Heart left ventricle (tissue), 16 donors: ENCODE measurements around the gene RNF13. TPM values are rescaled to one million over a fixed set of nuclear protein-coding genes. Genes with fewer than 3 reads are reported as not detected.

ENCODE experiments used
- ATAC-seq, 4 donors: fragments of 200-7000 bp; cut with Tn5 transposase; one replicate each; pipeline ENCODE4 v1.9.1; 2020 to 2022; ENCODE audit warnings: moderate library complexity in 4 of 4, mild to moderate bottlenecking in 3 of 4, moderate number of reproducible peaks in 1 of 4
- DNase-seq, 5 donors: peaks; one replicate each; pipeline ENCODE4 v3.0.0-alpha.2; 2020
- H3K27ac ChIP-seq, 12 donors: fragments of 200-600 bp; sonication (generic) in 4 of 12; one replicate each; pipeline versions ENCODE4 v1.5.0 to v1.8.0; 2016 to 2022; ENCODE audit warnings: mild to moderate bottlenecking in 2 of 12
- H3K27me3 ChIP-seq, 9 donors: fragments of 200-600 bp; sonication (generic) in 2 of 9; one replicate each; pipeline versions ENCODE4 v1.5.1 to v1.8.0; 2016 to 2022; ENCODE audit warnings: mild to moderate bottlenecking in 3 of 9
- H3K36me3 ChIP-seq, 9 donors: fragments of 200-600 bp; sonication (generic) in 2 of 9; one replicate each; pipeline versions ENCODE4 v1.5.0 to v1.8.0; 2018 to 2022; ENCODE audit warnings: mild to moderate bottlenecking in 2 of 9
- H3K4me1 ChIP-seq, 12 donors: fragments of 200-600 bp; sonication (generic) in 4 of 12; one replicate each; pipeline versions ENCODE4 v1.5.0 to v1.8.0; 2016 to 2022; ENCODE audit warnings: mild to moderate bottlenecking in 3 of 12
- H3K4me3 ChIP-seq, 12 donors: fragments of 200-600 bp; sonication (generic) in 4 of 12; one replicate each; pipeline versions ENCODE4 v1.5.0 to v1.8.0; 2017 to 2022; ENCODE audit warnings: mild to moderate bottlenecking in 9 of 12, moderate library complexity in 4 of 12
- H3K9me3 ChIP-seq, 12 donors: fragments of 200-600 bp; sonication (generic) in 4 of 12; one replicate each; pipeline versions ENCODE4 v1.5.0 to v1.8.0; 2016 to 2022; ENCODE audit warnings: mild to moderate bottlenecking in 1 of 12
- CTCF ChIP-seq, 12 donors: fragments of 200-600 bp; sonication (generic) in 4 of 12; IDR thresholded peaks; one replicate each; pipeline versions ENCODE4 v1.5.0 to v1.8.0; 2018 to 2022; ENCODE audit warnings: antibody characterized with exemption in 12 of 12, mild to moderate bottlenecking in 5 of 12
- POLR2A ChIP-seq, 2 donors: fragments of 450-650 bp; IDR thresholded peaks; one replicate each; pipeline ENCODE4 v1.6.1; 2017; ENCODE audit warnings: antibody characterized with exemption in 2 of 2, mild to moderate bottlenecking in 2 of 2, moderate library complexity in 2 of 2
- WGBS, 4 donors: extraction: QIAGEN DNeasy Blood & Tissue Kit in 2 of 4; methylation state at CpG; one replicate each; pipeline versions ENCODE4 v1.1.5 to v1.1.7; 2013 to 2018; 5-methylcytosine and 5-hydroxymethylcytosine counted together
- intact Hi-C, 10 donors: fragments of 100-400 bp; cut with DNase I; formaldehyde crosslinking; loops; one replicate each; pipeline versions ENCODE4 v1.11.1 to v1.14.2; 2022
- polyA plus RNA-seq, 2 donors: library from polyadenylated mRNA; stranded (reverse); fragments of 200-250 nt; gene quantifications; one replicate each; pipeline ENCODE4 v1.2.3, GENCODE V29; 2013
- total RNA-seq, 9 donors: library from RNA; depleted of rRNA in 2 of 9; stranded (reverse); fragments of >200 nt in 2 of 9; fragmentation: NEBNext Ultra II Directional in 3 of 9; extraction: Animal tissue kit (Norgen Biotek cat#: 25700) in 3 of 9; gene quantifications; one replicate each; pipeline versions ENCODE4 v1.1.0 to v1.2.4, GENCODE V29; 2016 to 2023
- donor health status: ischemic (EF 13 %, LVEDD 7.1; RV severe dilation, severe dysfunction).
- donor health status: healthy with polysubstance abuse.
- donor health status: DM: no; HTN: yes; CAD: no.
- donor health status: DM: no; HTN: no; CAD: no.
- donor health status: ischemic (EF 25% LVEDD 6.9; RV normal size, moderate dysfunction).
- donor health status: ischemic (EF 25% LVEDD 5.7; RV mildly dilated, moderate dysfunction).
- donor health status: healthy.
- donor health status: DM: yes; HTN: yes; CAD: no.
- donor health status: ischemic (EF 35%, LVEDD 5.7; RV mildly dilated, moderate dysfunction).
- donor health status: nonischemic (EF 11% LVEDD 7.7; RV severe dilation, severe dysfunction).
- donor health status: DM: yes; HTN: yes; CAD: no.
- donor health status: PGD.
- donor health status: ischemic (EF 29% LVEDD 5.4; RV normal size, mild dysfunction).
- donor health status: nonischemic (EF 23%, LVEDD 6.1; RV moderate dilation, normal function).

The RNF13 gene
- total and polyA plus RNA-seq, 11 donors = 21.4 to 77.6 (median 55.1) TPM

DNA sequence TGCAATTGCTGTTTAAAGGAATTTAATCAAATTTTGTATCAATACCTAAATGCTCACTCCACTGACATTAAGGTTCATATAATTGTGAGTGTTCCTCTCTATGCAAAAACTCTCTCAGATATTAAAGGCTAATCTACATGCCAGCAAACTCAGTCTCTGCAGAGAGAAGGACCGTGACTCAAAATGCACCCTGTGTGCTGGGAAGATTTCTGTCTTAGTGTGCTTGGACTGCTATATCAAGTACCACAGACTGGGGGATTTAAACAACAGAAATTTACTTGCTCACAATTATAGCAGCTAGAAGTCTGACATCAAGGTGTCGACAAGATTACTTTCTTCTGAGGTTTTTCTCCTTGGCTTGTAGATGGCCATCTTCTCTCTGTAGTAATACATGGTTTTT, 176.3 kb downstream of the RNF13 start:
- intact Hi-C loops = no loop called here
- Histone ChIP-seq H3K9me3 (peaks cover 0 to 8% (median 1%) of the 10 kb centered on the region in 12 donors), H3K27me3 (no peaks in the 10 kb centered on the region), H3K4me1 (peaks cover 0 to 6% (median 0%) of the 10 kb centered on the region in 12 donors), H3K36me3 (no peaks in the 10 kb centered on the region), H3K27ac (no peak overlapping the region), H3K4me3 (no peak overlapping the region)
- DNase-seq (no peak), ATAC-seq (no peak)
- TF ChIP-seq CTCF (IDR thresholded peaks at IDR 0.05) (no peak), POLR2A (IDR thresholded peaks at IDR 0.05) (no peak)
- 85 to 87% (median 86%) methylated on average over 2 of the region's 2 CpGs for WGBS, 4 donors

DNA sequence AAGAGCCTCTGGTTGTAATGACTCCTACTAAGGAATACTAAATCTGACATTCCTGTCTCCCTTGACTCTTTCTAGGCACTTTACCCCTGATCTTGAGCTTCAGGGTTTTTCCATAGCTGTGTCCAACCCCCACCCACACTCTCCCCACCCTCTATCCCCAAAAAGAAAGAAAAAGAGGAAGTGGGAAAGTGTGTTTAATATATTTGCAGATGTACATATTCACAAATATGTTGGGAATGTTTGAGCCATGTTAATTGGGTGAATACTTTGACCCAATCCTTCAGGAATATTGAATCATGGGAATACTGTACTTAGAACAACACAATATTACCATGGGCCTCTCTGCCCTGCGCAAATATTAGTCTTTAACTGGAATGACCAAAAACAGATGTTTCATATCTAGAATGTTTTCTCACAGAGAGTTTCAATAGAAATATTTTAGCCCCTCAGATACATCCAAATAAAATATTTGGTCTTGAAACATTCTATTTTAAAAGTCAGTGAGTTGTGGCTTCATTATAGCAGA, 177.5 kb downstream of the RNF13 start:
- peaks cover 0 to 20% (median 10%) of the 10 kb centered on the region in 12 donors for H3K9me3 ChIP-seq
- H3K4me3 ChIP-seq = no peak overlapping the region
- no peaks in the 10 kb centered on the region for H3K27me3 ChIP-seq
- H3K4me1 ChIP-seq = peaks cover 0 to 6% (median 0%) of the 10 kb centered on the region in 12 donors
- DNase-seq (no peak), ATAC-seq (no peak)
- intact Hi-C loops = no loop called here
- no peaks in the 10 kb centered on the region for H3K36me3 ChIP-seq
- 65 to 82% (median 73%) methylated on average over 1 of the region's 1 CpG for WGBS, 4 donors
- H3K27ac ChIP-seq = no peak overlapping the region
- no peak for TF ChIP-seq CTCF (IDR thresholded peaks at IDR 0.05)
- no peak for TF ChIP-seq POLR2A (IDR thresholded peaks at IDR 0.05)

GRCh38 chr3:149992416-149993058, 179.5 kb downstream of the RNF13 start:
- 95 to 100% (median 99%) methylated on average over 4 of the region's 4 CpGs for WGBS, 4 donors

More at GRCh38 chr3:149992416-149993058, 179.5 kb downstream of the RNF13 start:
- ATAC-seq (no peak), DNase-seq (no peak)
- intact Hi-C loops = no loop called here
- H3K36me3 ChIP-seq = no peaks in the 10 kb centered on the region
- no peak overlapping the region for H3K4me3 ChIP-seq
- TF ChIP-seq CTCF (IDR thresholded peaks at IDR 0.05) (no peak), POLR2A (IDR thresholded peaks at IDR 0.05) (no peak)
- H3K9me3 ChIP-seq = peaks cover 0 to 35% (median 12%) of the 10 kb centered on the region in 12 donors
- H3K27ac ChIP-seq = no peak overlapping the region
- H3K27me3 ChIP-seq = no peaks in the 10 kb centered on the region
- peaks cover 0 to 6% (median 0%) of the 10 kb centered on the region in 12 donors for H3K4me1 ChIP-seq
